TTC549 (cell line): ENCODE data around the gene DIDO1.
"Not testable (repeated sequence)": the region's sequence is repeated elsewhere in the genome, so short reads cannot be mapped to it uniquely, and the experiment has no call there.

Experiments
- FAIRE-seq: peaks from 2 replicates; lab custom pipeline; 2012; peaks lifted over from hg19 to GRCh38; lab: Jason Lieb, UNC

Gene DIDO1

DNA sequence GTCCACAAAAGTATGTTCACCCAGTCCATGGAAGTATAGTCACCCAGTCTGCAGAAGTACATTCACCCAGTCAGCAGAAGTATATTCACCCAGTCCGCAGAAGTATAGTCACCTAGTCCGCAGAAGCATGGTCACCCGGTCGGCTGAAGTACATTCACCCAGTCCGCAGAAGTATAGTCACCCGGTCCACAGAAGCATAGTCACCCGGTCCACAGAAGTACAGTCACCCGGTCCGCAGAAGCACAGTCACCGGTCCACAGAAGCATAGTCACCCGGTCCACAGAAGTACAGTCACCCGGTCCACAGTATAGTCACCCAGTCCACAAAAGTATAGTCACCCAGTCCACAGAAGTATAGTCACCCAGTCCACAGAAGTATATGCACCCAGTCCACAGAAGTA, 73.5 kb downstream of the DIDO1 start:
- FAIRE-seq, result no peak

DNA sequence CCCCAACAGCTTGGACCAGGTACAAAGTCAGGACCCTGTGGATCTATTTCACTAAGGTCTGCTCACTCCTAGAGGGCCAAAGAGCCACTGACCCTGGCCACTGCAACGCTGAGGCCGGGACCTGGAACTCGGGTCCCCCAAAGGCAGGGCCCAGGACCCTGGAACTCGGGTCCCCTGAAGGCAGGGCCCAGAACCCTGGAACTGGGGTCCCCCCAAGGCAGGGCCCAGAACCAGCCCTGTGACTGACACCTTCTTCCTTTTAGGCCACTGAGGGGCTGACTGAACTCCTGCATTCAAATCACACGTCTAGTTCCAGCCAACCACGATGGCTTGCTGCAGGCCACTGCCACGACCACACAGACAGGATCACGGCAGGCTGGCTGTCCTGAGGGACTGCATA, 74.1 kb downstream of the DIDO1 start:
- no peak for FAIRE-seq

DNA sequence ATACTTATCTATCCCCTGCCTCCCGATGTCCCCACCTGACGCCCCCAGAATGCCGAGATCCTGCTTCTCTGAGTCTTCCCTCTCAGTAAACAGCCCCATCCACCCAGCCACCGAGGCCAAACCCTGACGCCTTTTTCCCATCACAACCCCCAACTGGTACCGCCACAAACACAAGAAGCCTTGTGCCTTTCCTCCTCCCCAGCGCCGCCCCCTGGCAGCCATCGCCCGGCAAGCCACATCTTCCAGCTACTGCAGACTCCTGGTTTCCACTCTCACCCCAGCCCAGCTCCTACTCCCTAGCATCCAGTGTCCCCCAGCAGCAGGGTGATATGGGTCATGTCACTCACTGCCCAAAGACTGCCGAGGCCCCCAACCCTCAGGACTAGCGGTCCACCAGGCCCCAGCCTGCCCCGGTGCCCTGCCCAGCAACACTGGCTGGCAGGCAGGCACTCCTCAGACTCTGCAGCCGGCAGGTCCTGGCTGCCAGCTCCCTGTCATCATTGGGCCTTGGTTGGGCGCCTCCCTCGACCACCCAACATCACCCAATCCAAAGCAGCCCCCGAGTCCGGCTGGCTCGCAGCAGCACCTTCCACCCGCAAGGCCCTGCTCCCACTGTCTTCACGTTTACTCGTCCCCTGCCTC, 75.9 kb downstream of the DIDO1 start:
- FAIRE-seq, result no peak

DNA sequence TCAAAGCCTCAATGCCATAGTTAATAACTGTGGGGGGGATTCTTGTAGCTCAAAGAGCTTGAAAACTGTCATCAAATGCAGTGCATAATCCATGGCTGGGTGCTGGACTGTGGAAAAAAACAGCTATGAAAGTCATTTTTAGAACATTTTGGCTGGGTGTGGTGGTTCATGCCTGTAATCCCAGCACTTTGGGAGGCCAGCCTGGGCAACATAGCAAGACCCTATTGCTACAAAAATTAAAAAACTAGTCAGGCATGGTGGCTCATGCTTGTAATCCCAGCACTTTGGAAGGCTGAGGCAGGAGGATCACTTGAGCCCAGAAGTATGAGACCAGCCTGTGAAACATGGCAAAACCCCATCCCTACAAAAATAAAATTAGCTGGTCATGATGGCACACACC, 76.9 kb downstream of the DIDO1 start:
- no peak for FAIRE-seq

DNA sequence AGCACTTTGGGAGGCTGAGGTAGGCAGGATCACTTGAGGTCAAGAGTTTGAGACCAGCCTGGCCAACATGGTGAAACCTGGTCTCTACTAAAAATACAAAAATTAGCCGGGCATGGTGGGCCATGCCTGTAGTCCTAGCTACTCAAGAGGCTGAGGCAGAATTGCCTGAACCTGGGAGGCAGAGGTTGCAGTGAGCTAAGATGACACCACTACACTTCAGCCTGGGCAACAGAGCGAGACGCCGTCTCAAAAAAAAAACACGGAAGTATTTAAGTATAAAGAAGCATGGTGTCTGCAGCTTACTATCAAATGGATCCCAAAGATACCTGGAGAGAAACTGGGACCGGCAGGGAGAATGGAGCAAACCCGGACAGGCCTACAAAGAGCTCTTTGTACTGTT, 77.4 kb downstream of the DIDO1 start:
- not testable (repeated sequence) for FAIRE-seq

DNA sequence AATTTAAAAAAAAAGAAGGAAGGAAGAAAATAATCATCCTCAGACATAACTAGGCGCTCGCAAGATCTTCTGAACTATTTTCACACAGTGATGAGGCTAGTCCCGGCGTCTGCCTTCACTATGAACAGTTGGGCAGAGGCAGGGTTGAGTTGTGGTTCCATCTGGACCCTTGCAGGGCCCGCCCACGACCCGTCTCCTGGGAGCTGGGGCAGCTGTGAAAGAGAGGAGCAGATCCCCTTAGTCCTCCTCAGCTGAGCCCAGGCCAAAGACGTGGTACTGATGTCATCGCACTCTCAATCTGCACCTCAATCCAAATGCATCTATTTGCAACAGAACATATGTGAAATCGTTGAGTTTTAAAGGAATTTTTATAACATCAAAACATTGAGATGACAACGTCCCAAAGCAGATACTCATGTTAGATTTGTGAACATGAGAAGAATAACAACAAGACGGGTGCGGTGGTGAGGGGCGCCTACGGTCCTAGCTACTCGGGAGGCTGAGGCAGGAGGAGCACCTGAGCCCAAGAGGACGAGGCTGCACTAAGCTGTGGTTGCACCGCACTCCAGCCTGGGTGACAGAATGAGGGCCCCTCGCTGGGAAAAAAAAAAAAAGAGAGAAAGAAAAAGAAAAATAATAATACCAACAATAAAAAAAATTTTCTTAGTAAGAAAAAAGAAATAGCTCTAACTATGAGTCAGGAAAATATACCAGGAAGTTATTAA, 80.0 kb downstream of the DIDO1 start:
- no peak for FAIRE-seq

DNA sequence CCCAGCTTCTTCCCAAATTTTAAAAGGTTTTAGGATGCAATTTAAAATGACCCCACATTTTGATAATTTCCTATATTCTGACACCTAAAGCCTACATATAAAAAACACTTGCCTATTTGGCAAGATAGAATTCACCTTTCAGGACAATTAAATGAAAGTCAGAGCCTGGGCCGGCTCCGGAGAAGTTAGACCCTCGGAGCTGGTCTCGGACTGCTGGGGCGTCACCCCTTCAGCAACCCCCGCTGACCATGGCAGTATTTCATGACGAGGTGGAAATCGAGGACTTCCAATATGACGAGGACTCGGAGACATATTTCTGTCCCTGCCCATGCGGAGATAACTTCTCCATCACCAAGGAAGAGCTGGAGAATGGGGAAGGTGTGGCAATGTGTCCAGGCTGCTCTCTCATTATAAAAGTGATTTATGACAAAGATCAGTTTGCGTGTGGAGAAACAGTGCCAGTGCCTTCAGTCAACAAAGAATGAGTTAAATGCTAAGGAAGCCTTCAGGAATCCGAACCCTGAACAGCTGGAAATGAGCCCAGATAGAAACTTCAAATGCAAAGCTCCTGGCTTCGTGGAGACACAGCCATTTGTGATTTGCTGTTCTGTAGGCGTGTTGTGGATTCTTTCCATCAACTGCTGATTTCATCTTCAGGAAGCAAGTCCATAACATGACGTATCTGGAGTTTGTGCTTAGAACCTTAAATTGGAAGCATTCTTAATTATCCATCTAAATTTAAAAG, 80.7 kb downstream of the DIDO1 start:
- FAIRE-seq, result no peak

DNA sequence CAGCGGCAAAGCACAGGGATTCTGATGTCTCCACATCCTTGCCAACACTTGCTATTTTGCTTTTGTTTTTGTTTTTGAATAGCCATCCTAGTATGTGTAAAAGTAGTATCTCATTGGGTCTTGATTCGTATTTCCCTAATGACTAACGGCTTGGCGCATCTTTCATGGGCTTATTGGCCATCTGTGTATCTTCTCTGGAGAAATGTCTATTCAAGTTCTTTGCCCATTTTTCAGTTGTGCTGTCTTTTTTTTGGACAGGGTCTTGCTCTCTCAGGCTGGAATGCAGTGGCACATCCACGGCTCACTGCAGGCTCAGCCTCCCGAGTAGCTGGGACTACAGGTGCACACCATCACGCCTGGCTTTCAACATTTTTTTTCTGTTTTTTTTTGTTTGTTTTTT, 82.1 kb downstream of the DIDO1 start:
- no peak for FAIRE-seq

DNA sequence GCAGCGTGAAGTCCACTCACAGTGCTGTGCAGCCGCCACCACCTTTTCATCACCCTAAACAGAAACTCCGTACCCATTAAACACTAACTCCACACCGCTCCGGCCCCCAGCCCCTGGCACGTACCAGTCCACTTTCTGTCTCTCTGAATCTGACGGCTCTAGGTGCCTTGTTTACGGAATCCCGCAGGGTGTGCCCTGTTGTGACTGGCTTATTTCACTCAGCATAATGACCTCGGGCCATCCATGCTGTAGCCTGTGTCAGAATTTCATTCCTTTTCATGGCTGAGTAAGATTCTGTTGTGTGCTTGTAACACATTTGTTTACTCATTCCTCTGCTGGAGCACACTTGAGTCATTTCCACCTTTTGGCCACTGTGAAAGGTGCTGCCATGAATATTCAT, 82.6 kb downstream of the DIDO1 start:
- no peak for FAIRE-seq

DNA sequence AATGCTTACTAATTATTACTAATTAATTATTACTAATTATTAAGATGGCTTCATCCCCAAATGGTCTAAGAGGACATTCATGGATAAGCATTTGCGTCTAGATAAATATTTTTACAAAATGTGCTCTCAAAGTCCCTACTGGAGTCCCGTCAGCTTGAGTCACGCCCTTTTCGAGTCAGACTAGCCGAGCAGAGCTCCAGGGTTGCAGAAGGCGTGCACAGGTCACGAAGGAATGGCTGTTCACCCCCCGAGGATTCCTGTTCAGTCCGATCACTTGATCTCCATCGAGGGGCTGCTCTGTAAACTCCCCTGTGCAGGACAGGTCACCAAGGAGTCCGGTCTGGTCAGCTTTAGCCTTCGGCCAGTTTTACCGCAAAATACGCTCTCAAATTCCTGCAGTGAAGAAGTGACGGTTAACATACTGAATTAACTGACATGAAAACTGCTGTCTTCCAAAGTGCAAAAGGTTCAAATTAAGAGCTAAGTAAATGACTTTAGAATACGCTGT, 84.5 kb downstream of the DIDO1 start:
- no peak for FAIRE-seq

DNA sequence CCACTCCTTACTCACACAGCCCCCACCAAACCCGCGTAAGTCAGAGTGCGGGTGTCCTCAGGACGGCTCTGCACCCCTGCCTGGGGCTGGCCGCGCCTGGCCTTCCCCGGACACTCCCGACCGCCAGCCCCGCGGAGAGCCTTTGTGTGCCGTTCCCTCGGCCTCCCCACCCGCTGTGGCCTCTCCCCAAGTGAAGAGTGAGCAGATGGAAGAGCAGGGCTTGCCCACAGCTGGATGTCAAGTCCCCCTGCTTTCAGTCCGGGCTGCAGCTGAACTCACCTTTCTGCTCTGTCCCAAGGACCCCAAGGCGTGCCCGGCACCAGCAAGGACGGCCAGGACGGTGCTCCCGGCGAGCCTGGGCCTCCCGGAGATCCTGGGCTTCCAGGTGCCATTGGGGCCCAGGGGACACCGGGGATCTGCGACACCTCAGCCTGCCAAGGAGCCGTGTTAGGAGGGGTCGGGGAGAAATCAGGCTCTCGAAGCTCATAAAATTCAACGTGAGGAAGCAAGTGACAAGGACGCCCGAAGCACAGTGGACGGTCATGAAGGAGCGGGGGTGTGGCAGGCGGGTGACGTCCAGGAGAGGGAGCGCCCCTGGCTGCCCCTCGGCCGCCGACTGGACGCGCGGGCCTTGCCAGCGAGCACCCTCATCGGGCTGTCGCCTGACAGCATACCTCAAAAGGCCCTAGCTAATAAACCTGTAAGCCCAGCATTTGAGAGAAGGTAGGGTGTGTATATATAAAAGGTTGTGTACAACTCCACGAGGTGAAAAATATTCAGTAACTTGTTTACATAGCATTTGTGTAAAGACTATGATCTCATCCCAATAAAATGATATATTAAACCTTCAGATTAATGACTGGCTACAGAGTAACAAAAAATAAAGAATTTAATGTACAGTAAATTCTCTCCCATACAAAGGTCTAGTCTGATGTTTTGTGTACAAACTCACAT, 85.8 kb downstream of the DIDO1 start:
- FAIRE-seq, result no peak

DNA sequence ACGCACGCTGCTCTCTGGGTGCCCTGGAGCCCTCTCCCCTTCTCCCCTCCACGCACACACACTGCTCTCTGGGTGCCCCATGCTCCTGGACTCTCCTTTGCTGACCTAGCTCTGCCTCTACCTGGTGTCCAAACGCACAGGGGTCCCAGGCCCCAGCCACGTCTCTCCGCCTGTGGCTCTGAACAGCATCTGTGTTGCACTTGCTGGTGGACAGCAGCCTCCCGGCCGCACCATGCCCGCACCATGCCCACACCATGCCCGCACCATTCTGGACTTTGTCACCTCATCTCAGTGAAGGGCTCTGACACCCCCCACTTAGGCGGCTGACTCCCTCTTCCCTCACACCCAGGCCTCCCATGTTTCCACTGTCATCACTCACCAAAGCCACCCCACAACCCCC, 86.5 kb downstream of the DIDO1 start:
- FAIRE-seq, result no peak

DNA sequence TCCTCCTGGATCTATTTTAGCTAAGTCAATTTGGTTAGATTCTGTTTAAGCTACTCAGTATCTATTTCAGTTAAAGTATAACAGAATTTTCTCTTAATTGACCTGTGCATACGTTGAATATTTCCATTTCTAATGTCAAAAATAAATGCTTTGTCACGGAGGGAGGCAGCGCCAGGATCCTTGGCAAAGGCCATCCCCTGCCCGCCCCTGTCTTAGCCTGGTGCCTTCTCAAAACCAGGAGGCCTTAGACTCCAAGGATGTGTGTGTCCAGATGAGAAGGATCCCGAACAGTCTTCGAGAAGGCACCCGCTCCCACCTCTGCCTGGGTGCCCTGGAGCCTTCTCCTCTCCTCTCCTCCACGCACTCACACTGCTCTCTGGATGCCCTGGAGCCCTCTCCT, 87.0 kb downstream of the DIDO1 start:
- FAIRE-seq, result no peak

DNA sequence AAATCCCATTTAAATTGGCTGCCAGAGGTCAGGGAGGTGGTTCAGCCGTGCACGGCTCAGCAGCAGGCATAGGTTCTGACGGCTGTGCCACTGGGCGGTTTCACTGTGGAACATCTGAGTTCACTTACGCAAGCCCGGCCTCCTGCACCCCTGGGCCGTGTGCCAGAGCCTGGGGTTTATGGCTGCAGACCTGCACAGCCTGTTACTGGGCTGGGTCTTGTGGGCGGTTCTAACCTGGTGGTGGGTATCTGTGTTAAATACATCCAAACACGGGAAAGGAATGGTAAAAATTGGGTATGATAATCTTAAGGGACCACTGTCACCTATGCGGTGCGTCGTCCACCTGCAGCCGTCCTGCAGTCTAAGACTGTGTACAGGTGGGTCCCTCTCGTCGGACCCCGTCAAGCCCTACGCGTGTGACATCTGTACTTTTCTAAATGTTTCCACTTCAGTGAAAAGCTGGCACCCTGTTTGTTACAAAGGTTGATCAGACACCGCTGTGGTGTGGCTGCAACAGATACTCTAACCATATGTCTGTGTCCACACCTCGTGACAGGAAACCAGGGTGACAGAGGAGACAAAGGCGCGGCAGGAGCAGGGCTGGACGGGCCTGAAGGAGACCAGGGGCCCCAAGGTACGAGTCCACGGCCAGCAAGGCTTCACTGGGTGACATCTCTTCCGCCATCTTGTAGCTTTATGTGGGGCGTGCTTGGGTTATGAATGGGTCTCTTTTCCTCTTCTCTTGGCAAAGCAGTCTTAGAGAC, 88.0 kb downstream of the DIDO1 start:
- no peak for FAIRE-seq

DNA sequence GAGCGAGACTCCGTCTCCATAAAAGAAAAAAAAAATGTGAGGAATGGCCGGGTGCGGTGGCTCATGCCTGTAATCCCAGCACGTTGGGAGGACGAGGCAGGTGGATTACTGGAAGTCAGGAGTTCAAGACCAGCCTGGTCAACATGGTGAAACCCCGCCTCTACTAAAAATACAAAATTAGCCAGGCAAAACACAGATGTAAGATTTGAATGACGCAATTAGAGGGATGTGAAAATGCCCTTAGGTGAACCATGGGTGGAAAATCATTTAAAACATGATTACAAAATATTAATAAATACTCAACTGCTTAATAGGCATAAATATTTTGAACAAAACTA, 88.5 kb downstream of the DIDO1 start:
- no peak for FAIRE-seq

DNA sequence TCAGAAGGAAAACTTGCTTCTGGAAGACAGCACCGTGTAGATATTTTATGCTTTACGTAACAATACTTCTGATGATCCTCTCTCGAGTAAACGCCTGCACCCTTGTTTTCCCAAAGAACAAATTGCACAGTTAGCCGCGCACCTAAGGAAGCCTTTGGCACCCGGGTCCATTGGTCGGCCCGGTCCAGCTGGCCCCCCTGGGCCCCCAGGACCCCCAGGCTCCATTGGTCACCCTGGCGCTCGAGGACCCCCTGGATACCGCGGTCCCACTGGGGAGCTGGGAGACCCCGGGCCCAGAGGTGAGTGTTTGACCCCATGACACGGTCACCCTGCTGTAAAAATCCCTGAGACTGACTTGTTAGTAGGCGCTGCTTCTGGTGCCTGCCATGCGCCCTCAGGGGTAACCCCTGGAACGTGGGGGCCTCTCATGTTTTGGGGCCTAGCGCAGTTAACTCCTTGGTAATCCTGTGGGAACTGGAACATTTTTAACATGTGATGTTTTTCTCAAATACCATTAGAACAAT, 89.3 kb downstream of the DIDO1 start:
- FAIRE-seq, result no peak

DNA sequence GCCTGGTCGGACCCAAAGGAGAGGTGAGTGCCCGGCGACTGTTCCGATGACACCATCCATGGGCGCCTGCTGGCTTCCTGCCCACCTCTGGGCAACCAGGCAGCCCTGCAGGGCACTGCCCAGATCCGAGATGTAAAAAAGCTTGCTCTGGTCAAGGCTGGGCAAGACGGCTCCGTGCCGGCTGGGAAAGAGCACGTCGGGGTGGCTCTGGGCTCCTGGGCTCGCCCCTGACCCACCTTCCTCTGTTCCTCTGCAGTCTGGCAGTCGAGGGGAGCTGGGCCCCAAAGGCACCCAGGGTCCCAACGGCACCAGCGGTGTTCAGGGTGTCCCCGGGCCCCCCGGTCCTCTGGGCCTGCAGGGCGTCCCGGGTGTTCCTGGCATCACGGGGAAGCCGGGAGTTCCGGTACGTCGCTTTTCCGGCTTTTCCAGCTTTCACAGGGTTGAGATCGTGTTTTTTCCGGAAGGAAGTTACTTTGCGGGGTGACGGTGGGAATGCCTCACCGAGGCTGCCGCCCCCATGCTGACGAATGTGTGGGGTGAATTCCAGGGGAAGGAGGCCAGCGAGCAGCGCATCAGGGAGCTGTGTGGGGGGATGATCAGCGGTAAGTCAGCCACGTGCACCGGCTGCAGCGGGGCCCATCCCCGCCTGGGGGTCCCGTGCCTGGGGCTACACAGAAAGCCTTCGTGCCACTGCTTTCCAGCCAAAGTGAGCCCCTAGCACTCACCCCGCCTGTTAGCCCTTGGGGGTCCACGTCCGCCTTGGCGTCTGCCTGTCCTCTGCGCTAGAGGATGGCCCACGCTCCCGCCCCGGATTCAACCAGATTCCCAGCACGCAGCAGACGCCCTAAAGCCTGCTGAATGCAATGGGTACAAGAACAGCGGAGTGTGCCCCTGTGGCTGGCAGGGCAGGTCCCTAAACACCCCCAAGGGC, 90.1 kb downstream of the DIDO1 start:
- no peak for FAIRE-seq

DNA sequence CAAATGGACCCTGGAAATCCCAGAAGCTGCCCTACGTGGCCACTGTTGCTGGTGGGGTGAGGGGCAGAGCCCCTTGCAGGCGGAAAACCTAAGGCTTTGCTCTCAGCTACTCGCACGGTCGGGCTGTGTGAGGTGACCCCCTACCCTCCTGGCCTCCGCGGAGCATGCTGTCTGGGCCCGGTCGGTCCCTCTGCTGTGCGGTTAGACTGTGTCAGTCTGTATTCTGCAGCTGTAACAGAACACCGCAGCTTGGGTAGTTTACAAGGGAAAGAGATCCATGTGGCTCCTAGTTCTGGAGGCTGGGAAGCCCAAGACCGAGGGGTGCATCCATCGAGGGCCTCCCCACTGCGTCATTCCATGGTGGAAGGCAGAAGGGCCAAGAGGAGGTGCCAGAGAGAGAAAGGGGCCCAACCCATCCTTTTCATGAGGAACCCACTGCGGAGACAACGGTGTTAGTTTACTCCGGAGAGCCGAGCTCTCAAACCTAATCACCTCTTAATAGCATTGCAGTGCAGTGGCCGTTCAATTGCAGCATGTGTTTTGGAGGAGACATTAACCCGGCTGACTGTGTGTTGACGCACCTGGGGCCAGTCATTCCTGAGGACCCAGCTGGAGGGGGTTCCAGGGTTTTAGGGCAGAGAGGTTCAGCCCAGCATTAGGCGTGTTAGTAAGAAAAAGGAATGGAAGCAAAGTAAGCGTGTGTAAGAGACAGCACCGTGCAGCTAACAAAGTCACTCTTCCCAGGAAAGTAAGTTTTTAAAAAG, 91.2 kb downstream of the DIDO1 start:
- FAIRE-seq, result no peak

DNA sequence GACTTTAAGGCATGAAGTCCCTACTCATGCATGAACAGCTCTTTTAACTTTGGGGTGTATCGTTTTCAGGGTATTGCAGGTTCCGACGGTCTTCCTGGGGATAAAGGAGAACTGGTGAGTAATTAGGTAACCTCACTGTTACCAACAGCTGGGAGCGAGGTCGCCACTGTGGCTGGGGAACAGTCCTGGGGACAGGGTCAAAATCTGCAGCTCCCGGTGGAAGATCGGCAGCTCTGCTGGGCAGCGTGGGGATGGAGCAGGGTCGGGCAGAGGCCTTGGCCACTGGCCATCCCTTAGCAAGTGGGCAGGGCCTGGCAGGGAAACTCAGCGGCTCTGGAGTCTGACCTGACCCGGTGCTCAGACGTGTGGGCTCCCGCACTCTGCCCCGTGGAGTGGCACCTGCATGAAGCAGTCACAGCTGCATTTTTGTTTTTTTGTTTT, 93.3 kb downstream of the DIDO1 start:
- FAIRE-seq, result no peak
